ENCODE results near the gene PTPRT. TPM values are rescaled to one million over a fixed set of nuclear protein-coding genes. Genes with fewer than 3 reads are reported as not detected.

The PTPRT gene
- total RNA-seq, 1 experiment from 2014 or later = 0.13 TPM

- H4K8ac ChIP-seq (replicated peaks; ENCODE audit: insufficient read length, low read depth, low read length) = no peak overlapping the region
- no peak overlapping the region for H3K23ac ChIP-seq (ENCODE audit: insufficient read length, low read depth, low read length)
- no peak overlapping the region for H3K27ac ChIP-seq (ENCODE audit: insufficient read length, low read depth, low read length)
- Mint-ChIP-seq H3K36me3 (ENCODE audit: insufficient read depth in 1 of 3, low read depth in 3 of 3) (no peaks in the 10 kb centered on the region), H3K27me3 (ENCODE audit: low read depth) (0 out of 2 replicates have a peak, but pooled peaks cover 2% of the 10 kb centered on the region), H3K4me3 (no peak overlapping the region), H3K9me3 (peaks cover 0 to 4% of the 10 kb centered on the region in 2 experiments; a peak in 2 of 5 replicates), H3K4me1 (peaks cover 10 to 12% of the 10 kb centered on the region in 2 experiments), H3K27ac (no peak overlapping the region)
- no peak overlapping the region for H2BK20ac ChIP-seq (ENCODE audit: low read depth, low read length, poor library complexity, severe bottlenecking)
- no peak overlapping the region for H4K91ac ChIP-seq (ENCODE audit: insufficient read length, low read depth, low read length)
- no peaks in the 10 kb centered on the region for H3K79me1 ChIP-seq (ENCODE audit: insufficient read depth, low read depth, low read length, poor library complexity, severe bottlenecking)
- no peaks in the 10 kb centered on the region; the same call in 1 of the 2 replicates for H3K4me1 ChIP-seq (ENCODE audit: insufficient read depth, low read length)
- H3K14ac ChIP-seq (ENCODE audit: insufficient read depth, low read length) = no peak overlapping the region
- H3K79me2 ChIP-seq (ENCODE audit: insufficient read depth, low read length) = no peaks in the 10 kb centered on the region
- WGBS (ENCODE audit: extremely low coverage, insufficient read length, low lambda C conversion rate) = no CpG with 5 or more reads among the region's 2 CpGs
- no peak overlapping the region for H2BK120ac ChIP-seq (ENCODE audit: low read depth, low read length, poor library complexity, severe bottlenecking)
- no peak for DNase-seq
- no peaks in the 10 kb centered on the region for H3K9me3 ChIP-seq (ENCODE audit: control insufficient read depth, low read depth, low read length)
- H3K4ac ChIP-seq (ENCODE audit: low read depth, low read length) = no peak overlapping the region
- H3K23me2 ChIP-seq (ENCODE audit: insufficient read length, low read depth, low read length, poor library complexity, severe bottlenecking) = no peaks in the 10 kb centered on the region
- H3K4me2 ChIP-seq (ENCODE audit: insufficient read depth, insufficient read length, low read length) = no peak overlapping the region
- no peak overlapping the region for H4K5ac ChIP-seq (ENCODE audit: insufficient read length, low read depth, low read length)
- no peak overlapping the region for H3K18ac ChIP-seq (ENCODE audit: insufficient read length, low read depth, low read length)
- H3T11ph ChIP-seq (ENCODE audit: low read length) = no peak overlapping the region
- no peak overlapping the region for H2BK5ac ChIP-seq (ENCODE audit: insufficient read length, low read length)
- no peaks in the 10 kb centered on the region for H4K20me1 ChIP-seq (ENCODE audit: control insufficient read depth, insufficient read depth, insufficient read length)
- H2BK12ac ChIP-seq (ENCODE audit: insufficient read length, low read depth, low read length) = no peak overlapping the region
- H2AFZ ChIP-seq (ENCODE audit: low read length) = no peak overlapping the region
- no peaks in the 10 kb centered on the region for H3K27me3 ChIP-seq (ENCODE audit: insufficient read depth, low read length)
- no peak for TF ChIP-seq CTCF (conservative IDR thresholded peaks at IDR 0.05)
- H2AK5ac ChIP-seq (ENCODE audit: insufficient read length, low read length) = no peak overlapping the region
- H3K9ac ChIP-seq (ENCODE audit: extremely low read depth, insufficient read length, low read length) = no peak overlapping the region
- no peak overlapping the region for H2BK15ac ChIP-seq (ENCODE audit: low read depth, low read length)
- H3K56ac ChIP-seq (ENCODE audit: insufficient read length, low read depth, low read length) = no peak overlapping the region
Measured at GRCh38 chr20:42319252-42320013, 870.3 kb downstream of the PTPRT start.
